GM06990 (cell line): Measurements from ENCODE around the gene EIF3A.
"Not testable (repeated sequence)": the region's sequence is repeated elsewhere in the genome, so short reads cannot be mapped to it uniquely, and the experiment has no call there.

Experiments used
- DNase-seq: peaks from one replicate; pipeline ENCODE4 v3.0.0-alpha.2; 2011; ENCODE audit not compliant: insufficient read length; ENCODE audit errors: extremely low read depth
- H3K27me3 ChIP-seq: replicated peaks from 2 replicates; pipeline ENCODE4 v1.6.0; 2011; ENCODE audit warnings: low read length; ENCODE audit not compliant: control insufficient read depth, insufficient read depth
- H3K36me3 ChIP-seq: 2 replicates; pipeline ENCODE4 v1.5.1; 2011; ENCODE audit warnings: low read length; ENCODE audit not compliant: control insufficient read depth, insufficient read depth
- H3K4me3 ChIP-seq: replicated peaks from 2 replicates; pipeline ENCODE4 v1.5.1; 2011; ENCODE audit warnings: low read depth, mild to moderate bottlenecking, control low read depth, low read length
- CTCF ChIP-seq: IDR thresholded peaks from 2 replicates; pipeline ENCODE4 v1.5.1; 2011; ENCODE audit warnings: low read length, control low read depth, mild to moderate bottlenecking, inconsistent platforms; ENCODE audit not compliant: insufficient read depth, poor library complexity, severe bottlenecking

Gene EIF3A

GRCh38 chr10:119112056-119112455 lies 31.4 kb upstream of the EIF3A start:
- Histone ChIP-seq H3K36me3 (peaks cover 3% of the 10 kb centered on the region), H3K4me3 (no peak overlapping the region), H3K27me3 (no peaks in the 10 kb centered on the region)
- no peak for DNase-seq
- no peak for TF ChIP-seq CTCF

- H3K4me3 ChIP-seq, H3K36me3 ChIP-seq, H3K27me3 ChIP-seq, DNase-seq: not testable (repeated sequence)
These were observed 27.2 kb upstream of the EIF3A start for GRCh38 chr10:119107771-119108170.

- not testable (repeated sequence) for H3K4me3 ChIP-seq, H3K27me3 ChIP-seq, H3K36me3 ChIP-seq, DNase-seq
These were observed 26.5 kb upstream of the EIF3A start for GRCh38 chr10:119107106-119107505.

- not testable (repeated sequence) for H3K4me3 ChIP-seq, H3K27me3 ChIP-seq
These were observed 25.3 kb upstream of the EIF3A start for GRCh38 chr10:119105899-119106298.

GRCh38 chr10:119105155-119105554 lies 24.5 kb upstream of the EIF3A start:
- Histone ChIP-seq H3K27me3 (no peaks in the 10 kb centered on the region), H3K36me3 (no peaks in the 10 kb centered on the region; the same call in 1 of the 2 replicates), H3K4me3 (peak overlapping the region; percentile 68)
- no peak for DNase-seq
- no peak for TF ChIP-seq CTCF

More at GRCh38 chr10:119105899-119106298, 25.3 kb upstream of the EIF3A start:
- H3K36me3 ChIP-seq, DNase-seq: not testable (repeated sequence)

- TF ChIP-seq CTCF, result no peak
- Histone ChIP-seq H3K27me3 (no peaks in the 10 kb centered on the region), H3K4me3 (peak overlapping the region; percentile 68), H3K36me3 (no peaks in the 10 kb centered on the region; the same call in 1 of the 2 replicates)
- peak; percentile 39 for DNase-seq
These were observed 24.0 kb upstream of the EIF3A start for GRCh38 chr10:119104654-119105015.

GRCh38 chr10:119103903-119104653 lies 23.5 kb upstream of the EIF3A start, which contains the start of gene DENND10:
Gene DENND10 (plus strand): TSS chr10:119104113. CDS start chr10:119104143, 30 bp downstream.
- TF ChIP-seq CTCF, result no peak
- DNase-seq, result peak; percentile 85
- H3K27me3 ChIP-seq, result no peaks in the 10 kb centered on the region
- H3K4me3 ChIP-seq, result peak within 1 kb of the TSS; percentile 68
- no peaks in the 10 kb centered on the region; the same call in 1 of the 2 replicates for H3K36me3 ChIP-seq
